GM21515 (cell line): ENCODE data around the gene MCM7.

ENCODE experiments used
- ATAC-seq: cut with Tn5 transposase; IDR thresholded peaks from one replicate; pipeline ENCODE4 v1.9.1; 2021; ENCODE audit not compliant: unreplicated experiment

Gene MCM7

GRCh38 chr7:100075418-100075817 lies 25.8 kb downstream of the MCM7 start:
- ATAC-seq, result no peak

- ATAC-seq, result no peak
These were observed 26.4 kb downstream of the MCM7 start for GRCh38 chr7:100074841-100075240.

GRCh38 chr7:100072462-100072861 lies 28.7 kb downstream of the MCM7 start:
- no peak for ATAC-seq

GRCh38 chr7:100071018-100071723 lies 30.0 kb downstream of the MCM7 start:
- no peak for ATAC-seq

- ATAC-seq, result no peak
These were observed 31.2 kb downstream of the MCM7 start for GRCh38 chr7:100069991-100070390.

- no peak for ATAC-seq
These were observed 34.2 kb downstream of the MCM7 start for GRCh38 chr7:100066953-100067352.

GRCh38 chr7:100065452-100066186 lies 35.6 kb downstream of the MCM7 start:
- ATAC-seq, result no peak

GRCh38 chr7:100064162-100064561 lies 37.0 kb downstream of the MCM7 start:
- ATAC-seq, result no peak

- ATAC-seq, result no peak
These were observed 37.8 kb downstream of the MCM7 start for GRCh38 chr7:100063376-100063775.

- ATAC-seq, result no peak
These were observed 39.5 kb downstream of the MCM7 start for GRCh38 chr7:100061518-100062193.

- no peak for ATAC-seq
These were observed 41.9 kb downstream of the MCM7 start for GRCh38 chr7:100059251-100059739.

- ATAC-seq, result no peak
These were observed 44.2 kb downstream of the MCM7 start for GRCh38 chr7:100057006-100057405.

GRCh38 chr7:100053215-100053614 lies 48.0 kb downstream of the MCM7 start:
- ATAC-seq, result no peak

GRCh38 chr7:100051611-100052010 lies 49.6 kb downstream of the MCM7 start:
- ATAC-seq, result no peak

GRCh38 chr7:100049441-100050291 lies 51.5 kb downstream of the MCM7 start, which contains the start of gene ZSCAN21:
ZSCAN21 (plus strand) TSS chr7:100049774; CDS start chr7:100057007, 7,233 bp downstream.
- peak; percentile 71 for ATAC-seq

- no peak for ATAC-seq
These were observed 52.5 kb downstream of the MCM7 start for GRCh38 chr7:100048680-100049079.

- ATAC-seq, result no peak
These were observed 56.5 kb downstream of the MCM7 start for GRCh38 chr7:100044718-100045117.
